GM12878 (cell line): ENCODE data around the gene KIDINS220.

Source experiments
- CBX5 ChIP-seq: sonication (generic); IDR thresholded peaks from 2 replicates; pipeline ENCODE4 v1.6.1; 2016; ENCODE audit warnings: low read depth, moderate library complexity, mild to moderate bottlenecking, inconsistent platforms
- CTCF ChIP-seq, 3 experiments: IDR thresholded peaks in 2 of 3; conservative IDR thresholded peaks in 1 of 3; 2 replicates each; pipeline ENCODE4 v1.5.1; 2011; ENCODE audit warnings: low read depth in 3 of 3, low read length in 3 of 3, mild to moderate bottlenecking in 3 of 3, control low read depth in 2 of 3, moderate library complexity in 2 of 3, inconsistent platforms in 1 of 3, mixed read lengths in 1 of 3; ENCODE audit not compliant: control insufficient read depth in 2 of 3, insufficient read depth in 1 of 3; ENCODE audit errors: extremely low read depth in 1 of 3
- EP300 ChIP-seq, 2 experiments: fragments of 150-350 bp in 1 of 2; IDR thresholded peaks; 2 replicates each; pipeline ENCODE4 v1.6.1; 2011 to 2012; ENCODE audit warnings: low read depth in 2 of 2, low read length in 2 of 2, borderline replicate concordance in 1 of 2, improper control_type of control experiment in 1 of 2, inconsistent platforms in 1 of 2; ENCODE audit not compliant: control insufficient read depth in 1 of 2
- NR2C2 ChIP-seq: IDR thresholded peaks from 2 replicates; pipeline ENCODE4 v1.6.1; 2011; ENCODE audit warnings: borderline replicate concordance, low read depth; ENCODE audit not compliant: control insufficient read depth, insufficient read length
- USF1 ChIP-seq: IDR thresholded peaks from 2 replicates; pipeline ENCODE4 v1.6.1; 2011; ENCODE audit warnings: borderline replicate concordance, low read depth, mild to moderate bottlenecking, moderate library complexity, mixed read lengths, low read length; ENCODE audit not compliant: insufficient read depth; ENCODE audit errors: extremely low read length

- TF ChIP-seq CTCF (IDR thresholded peaks at IDR 0.05 in 2 of 3, conservative IDR thresholded peaks at IDR 0.05 in 1 of 3; ENCODE audit: control insufficient read depth in 2 of 3, extremely low read depth in 1 of 3, insufficient read depth in 1 of 3, low read depth in 3 of 3, low read length in 3 of 3) = no peak
- no peak for TF ChIP-seq EP300 (IDR thresholded peaks at IDR 0.05; ENCODE audit: borderline replicate concordance in 1 of 2, control insufficient read depth in 1 of 2, low read depth in 2 of 2, low read length in 2 of 2)
- no peak for TF ChIP-seq USF1
- TF ChIP-seq NR2C2 = no peak
- TF ChIP-seq CBX5 = no peak
Measured at GRCh38 chr2:8886876-8887275, 49.5 kb upstream of the KIDINS220 start.
